ENCODE data around the gene ARHGEF2.
A peak's percentile ranks its signal among the peaks of the same experiment; 100 is the strongest.
"Not testable (repeated sequence)": the region's sequence is repeated elsewhere in the genome, so short reads cannot be mapped to it uniquely, and the experiment has no call there.

Gene ARHGEF2

DNA sequence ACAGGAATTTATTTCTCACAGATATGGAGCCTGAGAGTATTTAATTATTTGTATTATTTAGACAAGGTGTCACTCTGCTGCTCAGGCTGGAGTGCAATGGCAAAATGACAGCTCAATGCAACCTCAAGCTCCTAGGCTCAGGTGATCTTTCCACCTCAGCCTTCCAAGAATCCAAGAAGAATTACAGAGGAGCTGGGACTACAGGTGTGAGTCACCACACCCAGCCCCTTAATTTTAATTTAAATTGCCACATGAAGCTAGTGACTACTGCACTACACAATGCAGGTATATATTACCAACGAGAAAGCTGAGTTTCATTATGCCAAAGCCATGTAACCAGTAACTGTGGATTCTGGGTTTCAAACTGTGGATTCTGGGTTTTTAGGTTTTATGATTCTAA, 46.3 kb downstream of the ARHGEF2 start:
- H3K4me3 ChIP-seq (ENCODE audit: control insufficient read depth, low read depth, low read length): peak overlapping the region; percentile 31
- no peak for DNase-seq (ENCODE audit: low read depth)
- no peak for TF ChIP-seq CTCF (conservative IDR thresholded peaks at IDR 0.05; ENCODE audit: control insufficient read depth, insufficient read depth, low read depth, low read length)

- DNase-seq (ENCODE audit: low read depth): peak; percentile 39
- no peak for TF ChIP-seq CTCF (conservative IDR thresholded peaks at IDR 0.05; ENCODE audit: control insufficient read depth, insufficient read depth, low read depth, low read length)
- H3K4me3 ChIP-seq (ENCODE audit: control insufficient read depth, low read depth, low read length): peak overlapping the region; percentile 31
Measured at GRCh38 chr1:155931332-155932038, 46.9 kb downstream of the ARHGEF2 start.

GRCh38 chr1:155930725-155931124, 47.6 kb downstream of the ARHGEF2 start:
- not testable (repeated sequence) for DNase-seq (ENCODE audit: low read depth)
- peak overlapping the region; percentile 31 for H3K4me3 ChIP-seq (ENCODE audit: control insufficient read depth, low read depth, low read length)

- no peak overlapping the region for H3K4me3 ChIP-seq (ENCODE audit: control insufficient read depth, low read depth, low read length)
- DNase-seq (ENCODE audit: low read depth): no peak
- TF ChIP-seq CTCF (conservative IDR thresholded peaks at IDR 0.05; ENCODE audit: control insufficient read depth, insufficient read depth, low read depth, low read length): no peak
Measured at GRCh38 chr1:155929057-155929456, 49.3 kb downstream of the ARHGEF2 start.

DNA sequence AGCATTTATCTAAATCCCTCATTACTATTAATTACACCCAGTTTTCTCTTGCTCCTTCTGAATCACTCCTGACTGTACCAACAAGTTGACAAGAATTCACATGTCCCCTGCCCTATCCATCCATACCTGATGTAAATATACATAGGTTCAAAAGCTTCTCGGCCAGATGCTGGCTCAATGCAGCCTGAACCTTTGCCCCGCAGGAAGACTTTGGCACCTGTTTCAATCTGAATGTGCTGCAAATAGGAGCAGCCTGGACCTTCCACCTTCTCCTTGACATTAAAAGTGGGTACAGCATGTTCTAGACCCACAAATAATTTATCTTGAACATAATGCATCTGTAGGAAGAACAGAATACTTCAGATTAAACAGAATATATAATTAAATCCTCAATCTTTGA, 52.8 kb downstream of the ARHGEF2 start:
- TF ChIP-seq CTCF (conservative IDR thresholded peaks at IDR 0.05; ENCODE audit: control insufficient read depth, insufficient read depth, low read depth, low read length): no peak
- no peak overlapping the region for H3K4me3 ChIP-seq (ENCODE audit: control insufficient read depth, low read depth, low read length)
- no peak for DNase-seq (ENCODE audit: low read depth)

GRCh38 chr1:155920717-155921116, 57.6 kb downstream of the ARHGEF2 start:
- TF ChIP-seq CTCF (conservative IDR thresholded peaks at IDR 0.05; ENCODE audit: control insufficient read depth, insufficient read depth, low read depth, low read length): no peak
- H3K4me3 ChIP-seq (ENCODE audit: control insufficient read depth, low read depth, low read length): no peak overlapping the region
- DNase-seq (ENCODE audit: low read depth): no peak

GRCh38 chr1:155919801-155920200, 58.5 kb downstream of the ARHGEF2 start:
- no peak for TF ChIP-seq CTCF (conservative IDR thresholded peaks at IDR 0.05; ENCODE audit: control insufficient read depth, insufficient read depth, low read depth, low read length)
- DNase-seq (ENCODE audit: low read depth): no peak
- no peak overlapping the region for H3K4me3 ChIP-seq (ENCODE audit: control insufficient read depth, low read depth, low read length)

All from fibroblast of mammary gland (primary cell).